SK-N-SH (cell line): ENCODE measurements around the gene PRPF4. TPM values are rescaled to one million over a fixed set of nuclear protein-coding genes. Genes with fewer than 3 reads are reported as not detected.

Experiments used
- CHD2 ChIP-seq: fragments of 150-350 bp; IDR thresholded peaks from 2 replicates; pipeline ENCODE4 v1.6.1; 2018; ENCODE audit warnings: low read length; ENCODE audit not compliant: partially characterized antibody
- EP300 ChIP-seq, 2 experiments: IDR thresholded peaks; 2 replicates each; pipeline versions ENCODE4 v1.4.0 to v1.6.1; 2012; ENCODE audit warnings: borderline replicate concordance in 1 of 2, low read depth in 1 of 2, low read length in 1 of 2
- GATA2 ChIP-seq: sonication (generic); formaldehyde crosslinking; IDR thresholded peaks from 2 replicates; pipeline ENCODE4 v1.5.0; 2020; ENCODE audit warnings: mild to moderate bottlenecking, missing genetic modification reagents
- NRF1 ChIP-seq: IDR thresholded peaks from 2 replicates; pipeline ENCODE4 v1.6.1; 2012; ENCODE audit warnings: low read depth, mild to moderate bottlenecking, low read length
- RAD21 ChIP-seq: IDR thresholded peaks from 2 replicates; pipeline ENCODE4 v1.6.1; 2012; ENCODE audit warnings: mild to moderate bottlenecking, low read length
- RCOR1 ChIP-seq: fragments of 150-350 bp; IDR thresholded peaks from 2 replicates; pipeline ENCODE4 v1.6.1; 2017; ENCODE audit warnings: antibody characterized with exemption, low read length
- RXRA ChIP-seq: IDR thresholded peaks from 2 replicates; pipeline ENCODE4 v1.4.0; 2012; ENCODE audit warnings: low read depth, mild to moderate bottlenecking, borderline replicate concordance
- TCF12 ChIP-seq: IDR thresholded peaks from 2 replicates; pipeline ENCODE4 v1.4.0; 2012
- TEAD4 ChIP-seq: IDR thresholded peaks from 2 replicates; pipeline ENCODE4 v1.4.0; 2012; ENCODE audit warnings: mild to moderate bottlenecking, borderline replicate concordance; ENCODE audit not compliant: insufficient read depth
- polyA plus RNA-seq, 3 experiments: library from polyadenylated mRNA; depleted of rRNA; stranded (reverse); fragments of >200 nt; gene quantifications; 2 replicates each; pipeline ENCODE4 v1.2.3, GENCODE V29; 2012
- TF ChIP-seq, protein P1 (sequence below): fragments of 150-350 bp; IDR thresholded peaks from 2 replicates; pipeline ENCODE4 v1.6.1; 2016; ENCODE audit warnings: mild to moderate bottlenecking, low read depth, low read length
- TF ChIP-seq, protein P2 (sequence below): IDR thresholded peaks from 2 replicates; pipeline ENCODE4 v1.4.0; 2012; ENCODE audit warnings: low read depth, borderline replicate concordance
- TF ChIP-seq, protein P3 (sequence below): fragments of 200-600 bp; sonication (generic); IDR thresholded peaks from 2 replicates; pipeline ENCODE4 v1.6.1; 2017; ENCODE audit warnings: antibody characterized with exemption, mild to moderate bottlenecking, moderate library complexity
- TF ChIP-seq, protein P4 (sequence below): IDR thresholded peaks from 2 replicates; pipeline ENCODE4 v1.6.1; 2012; ENCODE audit warnings: mild to moderate bottlenecking, low read depth, low read length, moderate library complexity
- TF ChIP-seq, protein P5 (sequence below): IDR thresholded peaks from 2 replicates; pipeline ENCODE4; 2012

The PRPF4 gene
- polyA plus RNA-seq, 1 of the 3 experiments (the other 2 are of a cell fraction), result 23.2 TPM

DNA sequence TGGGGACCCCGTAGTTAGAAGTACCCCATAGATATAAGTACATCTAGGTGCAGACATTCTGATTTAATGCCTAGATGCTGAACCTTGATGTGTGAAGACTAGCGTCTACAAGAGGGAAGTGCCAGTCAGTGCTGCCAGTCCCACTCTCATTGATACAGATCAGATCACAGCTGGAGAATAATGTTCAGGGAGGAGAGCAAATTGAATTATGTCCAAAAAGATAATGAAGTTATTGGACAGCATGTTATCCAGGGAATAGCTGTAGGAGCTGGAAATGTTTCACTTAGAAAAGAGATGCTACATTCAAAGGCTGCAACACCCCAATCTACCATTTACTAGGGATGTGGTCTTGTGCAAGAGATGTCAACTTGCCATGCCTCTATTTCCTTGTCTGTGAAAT is 43.6 kb downstream of the PRPF4 start (continued):
- TF ChIP-seq, protein P1, sequence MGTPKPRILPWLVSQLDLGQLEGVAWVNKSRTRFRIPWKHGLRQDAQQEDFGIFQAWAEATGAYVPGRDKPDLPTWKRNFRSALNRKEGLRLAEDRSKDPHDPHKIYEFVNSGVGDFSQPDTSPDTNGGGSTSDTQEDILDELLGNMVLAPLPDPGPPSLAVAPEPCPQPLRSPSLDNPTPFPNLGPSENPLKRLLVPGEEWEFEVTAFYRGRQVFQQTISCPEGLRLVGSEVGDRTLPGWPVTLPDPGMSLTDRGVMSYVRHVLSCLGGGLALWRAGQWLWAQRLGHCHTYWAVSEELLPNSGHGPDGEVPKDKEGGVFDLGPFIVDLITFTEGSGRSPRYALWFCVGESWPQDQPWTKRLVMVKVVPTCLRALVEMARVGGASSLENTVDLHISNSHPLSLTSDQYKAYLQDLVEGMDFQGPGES, result no peak
- TF ChIP-seq EP300 (IDR thresholded peaks at IDR 0.05; ENCODE audit: borderline replicate concordance in 1 of 2, low read depth in 1 of 2, low read length in 1 of 2) (peak in 1 of 2 experiments; percentile 40; a peak in 1 of 4 replicates), TCF12 (no peak), GATA2 (CRISPR knock-in tag) (peak; percentile 83), RCOR1 (peak; percentile 69; the same call in 1 of the 2 replicates), NRF1 (no peak), CHD2 (no peak), RAD21 (no peak), TEAD4 (no peak), RXRA (no peak)
- TF ChIP-seq, protein P2, sequence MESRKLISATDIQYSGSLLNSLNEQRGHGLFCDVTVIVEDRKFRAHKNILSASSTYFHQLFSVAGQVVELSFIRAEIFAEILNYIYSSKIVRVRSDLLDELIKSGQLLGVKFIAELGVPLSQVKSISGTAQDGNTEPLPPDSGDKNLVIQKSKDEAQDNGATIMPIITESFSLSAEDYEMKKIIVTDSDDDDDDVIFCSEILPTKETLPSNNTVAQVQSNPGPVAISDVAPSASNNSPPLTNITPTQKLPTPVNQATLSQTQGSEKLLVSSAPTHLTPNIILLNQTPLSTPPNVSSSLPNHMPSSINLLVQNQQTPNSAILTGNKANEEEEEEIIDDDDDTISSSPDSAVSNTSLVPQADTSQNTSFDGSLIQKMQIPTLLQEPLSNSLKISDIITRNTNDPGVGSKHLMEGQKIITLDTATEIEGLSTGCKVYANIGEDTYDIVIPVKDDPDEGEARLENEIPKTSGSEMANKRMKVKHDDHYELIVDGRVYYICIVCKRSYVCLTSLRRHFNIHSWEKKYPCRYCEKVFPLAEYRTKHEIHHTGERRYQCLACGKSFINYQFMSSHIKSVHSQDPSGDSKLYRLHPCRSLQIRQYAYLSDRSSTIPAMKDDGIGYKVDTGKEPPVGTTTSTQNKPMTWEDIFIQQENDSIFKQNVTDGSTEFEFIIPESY, result no peak
- TF ChIP-seq, protein P3, sequence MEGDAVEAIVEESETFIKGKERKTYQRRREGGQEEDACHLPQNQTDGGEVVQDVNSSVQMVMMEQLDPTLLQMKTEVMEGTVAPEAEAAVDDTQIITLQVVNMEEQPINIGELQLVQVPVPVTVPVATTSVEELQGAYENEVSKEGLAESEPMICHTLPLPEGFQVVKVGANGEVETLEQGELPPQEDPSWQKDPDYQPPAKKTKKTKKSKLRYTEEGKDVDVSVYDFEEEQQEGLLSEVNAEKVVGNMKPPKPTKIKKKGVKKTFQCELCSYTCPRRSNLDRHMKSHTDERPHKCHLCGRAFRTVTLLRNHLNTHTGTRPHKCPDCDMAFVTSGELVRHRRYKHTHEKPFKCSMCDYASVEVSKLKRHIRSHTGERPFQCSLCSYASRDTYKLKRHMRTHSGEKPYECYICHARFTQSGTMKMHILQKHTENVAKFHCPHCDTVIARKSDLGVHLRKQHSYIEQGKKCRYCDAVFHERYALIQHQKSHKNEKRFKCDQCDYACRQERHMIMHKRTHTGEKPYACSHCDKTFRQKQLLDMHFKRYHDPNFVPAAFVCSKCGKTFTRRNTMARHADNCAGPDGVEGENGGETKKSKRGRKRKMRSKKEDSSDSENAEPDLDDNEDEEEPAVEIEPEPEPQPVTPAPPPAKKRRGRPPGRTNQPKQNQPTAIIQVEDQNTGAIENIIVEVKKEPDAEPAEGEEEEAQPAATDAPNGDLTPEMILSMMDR, result no peak
- TF ChIP-seq, protein P4, sequence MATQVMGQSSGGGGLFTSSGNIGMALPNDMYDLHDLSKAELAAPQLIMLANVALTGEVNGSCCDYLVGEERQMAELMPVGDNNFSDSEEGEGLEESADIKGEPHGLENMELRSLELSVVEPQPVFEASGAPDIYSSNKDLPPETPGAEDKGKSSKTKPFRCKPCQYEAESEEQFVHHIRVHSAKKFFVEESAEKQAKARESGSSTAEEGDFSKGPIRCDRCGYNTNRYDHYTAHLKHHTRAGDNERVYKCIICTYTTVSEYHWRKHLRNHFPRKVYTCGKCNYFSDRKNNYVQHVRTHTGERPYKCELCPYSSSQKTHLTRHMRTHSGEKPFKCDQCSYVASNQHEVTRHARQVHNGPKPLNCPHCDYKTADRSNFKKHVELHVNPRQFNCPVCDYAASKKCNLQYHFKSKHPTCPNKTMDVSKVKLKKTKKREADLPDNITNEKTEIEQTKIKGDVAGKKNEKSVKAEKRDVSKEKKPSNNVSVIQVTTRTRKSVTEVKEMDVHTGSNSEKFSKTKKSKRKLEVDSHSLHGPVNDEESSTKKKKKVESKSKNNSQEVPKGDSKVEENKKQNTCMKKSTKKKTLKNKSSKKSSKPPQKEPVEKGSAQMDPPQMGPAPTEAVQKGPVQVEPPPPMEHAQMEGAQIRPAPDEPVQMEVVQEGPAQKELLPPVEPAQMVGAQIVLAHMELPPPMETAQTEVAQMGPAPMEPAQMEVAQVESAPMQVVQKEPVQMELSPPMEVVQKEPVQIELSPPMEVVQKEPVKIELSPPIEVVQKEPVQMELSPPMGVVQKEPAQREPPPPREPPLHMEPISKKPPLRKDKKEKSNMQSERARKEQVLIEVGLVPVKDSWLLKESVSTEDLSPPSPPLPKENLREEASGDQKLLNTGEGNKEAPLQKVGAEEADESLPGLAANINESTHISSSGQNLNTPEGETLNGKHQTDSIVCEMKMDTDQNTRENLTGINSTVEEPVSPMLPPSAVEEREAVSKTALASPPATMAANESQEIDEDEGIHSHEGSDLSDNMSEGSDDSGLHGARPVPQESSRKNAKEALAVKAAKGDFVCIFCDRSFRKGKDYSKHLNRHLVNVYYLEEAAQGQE, result no peak
- TF ChIP-seq, protein P5, sequence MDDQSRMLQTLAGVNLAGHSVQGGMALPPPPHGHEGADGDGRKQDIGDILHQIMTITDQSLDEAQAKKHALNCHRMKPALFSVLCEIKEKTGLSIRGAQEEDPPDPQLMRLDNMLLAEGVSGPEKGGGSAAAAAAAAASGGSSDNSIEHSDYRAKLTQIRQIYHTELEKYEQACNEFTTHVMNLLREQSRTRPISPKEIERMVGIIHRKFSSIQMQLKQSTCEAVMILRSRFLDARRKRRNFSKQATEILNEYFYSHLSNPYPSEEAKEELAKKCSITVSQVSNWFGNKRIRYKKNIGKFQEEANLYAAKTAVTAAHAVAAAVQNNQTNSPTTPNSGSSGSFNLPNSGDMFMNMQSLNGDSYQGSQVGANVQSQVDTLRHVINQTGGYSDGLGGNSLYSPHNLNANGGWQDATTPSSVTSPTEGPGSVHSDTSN, result no peak
